Cardiac muscle cell (in vitro differentiated cells and primary cell): ENCODE measurements around the gene POC1A. TPM values are rescaled to one million over a fixed set of nuclear protein-coding genes. Genes with fewer than 3 reads are reported as not detected.
A peak's percentile ranks its signal among the peaks of the same experiment; 100 is the strongest.

Experiments
- DNase-seq, 2 donors: peaks; one replicate each; pipeline versions ENCODE4 v3.0.0 to v3.0.0-alpha.2; 2010 to 2017; ENCODE audit warnings: low read depth in 1 of 2, low spot score in 1 of 2
- H3K27ac ChIP-seq: fragments of 200-600 bp; sonication (generic); 2 replicates; pipeline ENCODE4 v1.5.1; 2016
- H3K27me3 ChIP-seq: fragments of 200-600 bp; sonication (generic); 2 replicates; pipeline ENCODE4 v1.6.0; 2016; ENCODE audit warnings: control low read depth
- H3K36me3 ChIP-seq: fragments of 200-600 bp; sonication (generic); 2 replicates; pipeline ENCODE4 v1.5.1; 2016; ENCODE audit warnings: control low read depth
- H3K4me1 ChIP-seq: fragments of 200-600 bp; sonication (generic); 2 replicates; pipeline ENCODE4 v1.8.1; 2017; ENCODE audit warnings: low read depth, mild to moderate bottlenecking, mixed run types
- H3K4me3 ChIP-seq: fragments of 200-600 bp; sonication (generic); 2 replicates; pipeline ENCODE4 v1.5.1; 2016; ENCODE audit warnings: mild to moderate bottlenecking
- H3K9me3 ChIP-seq: fragments of 200-600 bp; sonication (generic); 2 replicates; pipeline ENCODE4 v1.5.1; 2017; ENCODE audit warnings: low read depth, mild to moderate bottlenecking, control low read depth
- CTCF ChIP-seq: IDR thresholded peaks from 2 replicates; pipeline ENCODE4 v1.5.1; 2012; ENCODE audit warnings: low read depth, mild to moderate bottlenecking, low read length
- polyA plus RNA-seq: library from polyadenylated mRNA; unstranded; fragments of >200 nt; fragmentation: Nextera tagmentation; extraction: Ambion mirVana; gene quantifications from 2 replicates; pipeline ENCODE4 v1.2.1, GENCODE V29; 2016
- total RNA-seq: library from RNA; depleted of rRNA; stranded (reverse); fragments of >200 nt; gene quantifications from 2 replicates; pipeline ENCODE4 v1.2.3, GENCODE V29; 2016

POC1A gene
- total and polyA plus RNA-seq, 2 experiments from 2014 or later: 10.6 to 12.4 TPM

- Histone ChIP-seq H3K4me3 (peak overlapping the region; percentile 85), H3K9me3 (no peaks in the 10 kb centered on the region), H3K27me3 (no peaks in the 10 kb centered on the region), H3K27ac (no peak overlapping the region), H3K4me1 (peaks cover 6% of the 10 kb centered on the region), H3K36me3 (peaks cover 41% of the 10 kb centered on the region)
- no peak for TF ChIP-seq CTCF
- DNase-seq: no peak
Observed at GRCh38 chr3:52198643-52199608, 44.7 kb upstream of the POC1A start.

GRCh38 chr3:52197842-52198625 lies 43.8 kb upstream of the POC1A start, which contains the start of gene ALAS1:
ALAS1 (plus strand) TSS chr3:52198160; CDS start chr3:52199242, 1,082 bp downstream.
- Histone ChIP-seq H3K27ac (peak within 1 kb of the TSS; percentile 54), H3K36me3 (peaks cover 32% of the 10 kb centered on the region), H3K27me3 (no peaks in the 10 kb centered on the region), H3K9me3 (no peaks in the 10 kb centered on the region), H3K4me1 (peaks cover 6% of the 10 kb centered on the region), H3K4me3 (peak within 1 kb of the TSS; percentile 85)
- no peak for TF ChIP-seq CTCF
- DNase-seq: peak; percentile 91 to 97

- Histone ChIP-seq H3K36me3 (peaks cover 26% of the 10 kb centered on the region), H3K4me3 (peak overlapping the region; percentile 85), H3K9me3 (no peaks in the 10 kb centered on the region), H3K27ac (no peak overlapping the region), H3K4me1 (peaks cover 6% of the 10 kb centered on the region), H3K27me3 (no peaks in the 10 kb centered on the region)
- no peak for TF ChIP-seq CTCF
- no peak for DNase-seq
Observed at GRCh38 chr3:52197499-52197841, 43.2 kb upstream of the POC1A start.

GRCh38 chr3:52196977-52197376 lies 42.8 kb upstream of the POC1A start:
- Histone ChIP-seq H3K36me3 (peaks cover 22% of the 10 kb centered on the region), H3K27me3 (no peaks in the 10 kb centered on the region), H3K4me3 (no peak overlapping the region), H3K4me1 (peaks cover 6% of the 10 kb centered on the region), H3K27ac (no peak overlapping the region), H3K9me3 (no peaks in the 10 kb centered on the region)
- TF ChIP-seq CTCF: no peak
- no peak for DNase-seq

GRCh38 chr3:52195823-52196331 lies 41.7 kb upstream of the POC1A start:
- peaks cover 16% of the 10 kb centered on the region for H3K4me1 ChIP-seq
- no peak overlapping the region for H3K27ac ChIP-seq

More at GRCh38 chr3:52195823-52196331, 41.7 kb upstream of the POC1A start:
- Histone ChIP-seq H3K27me3 (no peaks in the 10 kb centered on the region), H3K4me3 (no peak overlapping the region), H3K36me3 (peaks cover 14% of the 10 kb centered on the region), H3K9me3 (no peaks in the 10 kb centered on the region)
- DNase-seq: peak in 1 of 2 donors; percentile 89
- no peak for TF ChIP-seq CTCF
